ENCODE results near the gene CGB8.

The CGB8 gene

DNA sequence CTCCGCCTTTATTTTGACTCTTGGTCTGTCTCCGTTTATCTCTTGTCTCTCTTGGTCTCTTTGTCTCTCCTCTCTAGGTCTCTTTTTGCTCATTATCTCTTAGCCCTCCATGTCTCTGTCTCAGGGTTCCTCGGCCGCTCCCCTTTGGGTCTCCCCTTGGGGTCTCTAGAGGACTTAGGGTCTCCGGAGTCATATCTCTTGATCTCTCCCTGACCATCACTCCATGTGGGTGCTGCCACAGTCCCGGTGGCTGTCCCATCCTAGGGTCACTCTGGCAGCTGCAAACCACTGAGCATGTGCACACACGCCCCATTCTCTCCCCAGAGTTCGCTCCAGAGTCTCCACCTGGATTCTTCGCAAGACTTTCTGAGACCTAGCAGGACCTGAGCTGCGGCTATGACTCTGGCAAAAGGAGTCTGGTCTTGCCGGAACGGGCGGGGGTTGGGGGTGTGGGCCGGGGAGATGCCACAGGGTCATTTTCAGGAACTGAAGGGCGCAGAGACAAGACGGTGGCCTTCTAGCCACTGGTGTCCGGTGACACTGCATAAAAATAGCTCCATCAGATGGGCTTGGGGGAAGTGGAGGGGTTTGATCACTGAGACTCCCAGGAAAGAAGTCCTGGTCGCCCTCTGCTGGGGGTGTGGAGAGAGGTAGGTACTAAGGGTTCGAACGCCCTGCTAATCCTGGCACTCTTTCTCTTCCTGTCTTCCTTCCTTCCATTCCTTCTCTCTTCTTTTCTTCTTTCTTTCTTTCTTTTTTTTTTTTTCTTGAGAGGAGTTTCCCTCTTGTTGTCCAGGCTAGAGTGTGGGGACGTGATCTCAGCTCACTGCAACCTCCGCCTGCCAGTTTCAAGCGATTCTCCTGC lies 24.8 kb upstream of the CGB8 start:
- DNase-seq (ENCODE audit: low read depth, low spot score), result no peak
- peak; percentile 30 for TF ChIP-seq CTCF (IDR thresholded peaks at IDR 0.05; ENCODE audit: low read depth, low read length)
- in situ Hi-C loops (cut with HindIII; ENCODE audit: low sequenced_read_pairs), result no loop called here

GRCh38 chr19:49071860-49072547 lies 23.1 kb upstream of the CGB8 start:
- no peak for TF ChIP-seq CTCF (IDR thresholded peaks at IDR 0.05; ENCODE audit: low read depth, low read length)
- in situ Hi-C loops (cut with HindIII; ENCODE audit: low sequenced_read_pairs), result no loop called here
- DNase-seq (ENCODE audit: low read depth, low spot score), result no peak
- H3K4me3 ChIP-seq (ENCODE audit: low read depth, low read length), result no peak overlapping the region

More for the DNA sequence above, 24.8 kb upstream of the CGB8 start:
- no peak overlapping the region for H3K4me3 ChIP-seq (ENCODE audit: low read depth, low read length)

DNA sequence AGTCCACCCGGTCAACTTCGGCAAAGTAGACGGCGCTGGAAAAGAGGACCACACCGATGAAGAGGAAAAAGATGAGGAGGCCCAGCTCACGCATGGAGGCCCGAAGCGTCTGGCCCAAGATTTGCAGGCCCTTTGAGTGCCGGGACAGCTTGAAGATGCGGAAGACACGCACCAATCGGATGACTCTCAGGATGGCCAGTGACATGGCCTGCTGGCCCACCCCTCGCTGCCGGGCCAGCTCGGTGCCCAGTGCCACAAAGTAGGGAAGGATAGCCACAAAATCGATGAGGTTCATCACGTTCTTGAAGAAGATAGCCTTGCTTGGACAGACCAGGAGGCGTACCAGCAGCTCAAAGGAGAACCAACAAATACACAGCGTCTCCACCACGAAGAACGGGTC lies 21.5 kb upstream of the CGB8 start:
- no peak for TF ChIP-seq CTCF (IDR thresholded peaks at IDR 0.05; ENCODE audit: low read depth, low read length)
- no peak for DNase-seq (ENCODE audit: low read depth, low spot score)
- in situ Hi-C loops (cut with HindIII; ENCODE audit: low sequenced_read_pairs), result no loop called here
- no peak overlapping the region for H3K4me3 ChIP-seq (ENCODE audit: low read depth, low read length)

DNA sequence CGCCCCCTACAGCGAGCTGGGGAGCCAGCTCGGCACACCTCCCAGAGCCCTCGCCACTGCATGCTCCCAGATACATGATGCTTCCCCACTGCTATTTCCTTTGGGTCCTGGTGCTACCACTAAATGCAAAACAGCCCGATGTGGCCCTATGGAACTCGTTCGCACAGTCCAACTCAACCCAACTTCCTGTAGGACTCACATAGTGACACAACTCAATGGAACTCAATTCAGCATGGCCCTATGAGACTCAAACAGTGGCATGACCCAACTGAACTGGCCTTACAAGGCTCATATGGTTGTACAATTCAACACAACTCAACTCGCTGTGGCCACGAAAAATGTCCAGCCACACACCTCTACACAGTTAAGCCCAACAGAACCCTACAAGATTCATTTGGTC lies 20.1 kb upstream of the CGB8 start:
- in situ Hi-C loops (cut with HindIII; ENCODE audit: low sequenced_read_pairs), result no loop called here
- TF ChIP-seq CTCF (IDR thresholded peaks at IDR 0.05; ENCODE audit: low read depth, low read length), result no peak
- no peak overlapping the region for H3K4me3 ChIP-seq (ENCODE audit: low read depth, low read length)
- no peak for DNase-seq (ENCODE audit: low read depth, low spot score)

DNA sequence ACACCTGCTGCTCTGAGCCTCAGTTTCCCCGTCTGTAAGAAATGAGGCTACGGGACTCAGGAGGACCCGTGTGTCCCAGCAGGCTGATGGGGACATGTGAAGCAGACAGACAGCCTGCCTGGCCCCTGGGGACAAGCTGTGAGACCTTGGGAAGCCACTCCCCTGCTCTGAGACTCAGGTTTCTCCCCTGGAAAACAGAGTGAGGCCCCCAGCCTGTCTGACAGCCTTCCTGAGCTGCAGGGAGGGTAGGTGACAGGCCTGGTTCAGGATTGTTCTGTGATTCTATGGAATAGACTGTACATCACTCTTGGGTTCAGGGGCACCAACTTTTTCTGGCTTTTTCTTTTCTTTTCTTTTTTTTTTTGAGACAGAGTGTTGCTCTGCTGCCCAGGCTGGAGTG lies 18.6 kb upstream of the CGB8 start:
- no peak for DNase-seq (ENCODE audit: low read depth, low spot score)
- in situ Hi-C loops (cut with HindIII; ENCODE audit: low sequenced_read_pairs), result no loop called here
- H3K4me3 ChIP-seq (ENCODE audit: low read depth, low read length), result no peak overlapping the region
- TF ChIP-seq CTCF (IDR thresholded peaks at IDR 0.05; ENCODE audit: low read depth, low read length), result no peak

DNA sequence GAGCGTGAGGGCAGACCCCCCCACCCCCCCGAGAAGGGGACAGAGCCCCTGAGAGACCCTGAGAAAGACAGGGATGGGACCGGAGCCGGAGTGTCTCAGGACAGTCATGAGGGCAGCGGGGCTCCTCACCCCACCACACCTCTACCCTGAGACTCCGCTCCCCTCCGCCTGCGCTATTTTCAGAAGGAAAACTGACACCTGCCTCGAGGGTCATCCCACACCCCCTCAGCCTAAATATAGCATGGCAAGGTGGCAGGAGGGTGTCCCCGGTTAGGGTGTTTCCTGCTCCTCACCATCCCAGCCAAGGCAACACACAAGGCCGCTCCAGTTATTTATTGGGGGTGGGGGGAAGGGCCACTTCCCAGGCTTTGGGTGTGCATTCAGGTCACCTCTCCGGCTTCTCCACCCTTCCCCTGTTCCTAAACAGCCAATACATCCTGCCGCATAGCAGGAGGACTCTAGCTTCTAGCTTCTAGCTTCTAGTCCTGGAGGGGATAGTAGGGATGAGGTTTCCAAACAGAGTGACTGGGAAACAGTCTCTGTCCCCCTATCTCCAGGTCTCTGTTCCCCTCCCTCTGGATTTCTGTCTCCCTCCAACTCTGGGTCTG lies 17.1 kb upstream of the CGB8 start:
- in situ Hi-C loops (cut with HindIII; ENCODE audit: low sequenced_read_pairs), result no loop called here
- no peak for DNase-seq (ENCODE audit: low read depth, low spot score)
- TF ChIP-seq CTCF (IDR thresholded peaks at IDR 0.05; ENCODE audit: low read depth, low read length), result no peak

More for the DNA sequence above, 17.1 kb upstream of the CGB8 start:
- no peak overlapping the region for H3K4me3 ChIP-seq (ENCODE audit: low read depth, low read length)
